ENCODE measurements around the gene FUZ.

GRCh38 chr19:49799271-49799797, 13.8 kb downstream of the FUZ start:
- TF ChIP-seq, protein P1, sequence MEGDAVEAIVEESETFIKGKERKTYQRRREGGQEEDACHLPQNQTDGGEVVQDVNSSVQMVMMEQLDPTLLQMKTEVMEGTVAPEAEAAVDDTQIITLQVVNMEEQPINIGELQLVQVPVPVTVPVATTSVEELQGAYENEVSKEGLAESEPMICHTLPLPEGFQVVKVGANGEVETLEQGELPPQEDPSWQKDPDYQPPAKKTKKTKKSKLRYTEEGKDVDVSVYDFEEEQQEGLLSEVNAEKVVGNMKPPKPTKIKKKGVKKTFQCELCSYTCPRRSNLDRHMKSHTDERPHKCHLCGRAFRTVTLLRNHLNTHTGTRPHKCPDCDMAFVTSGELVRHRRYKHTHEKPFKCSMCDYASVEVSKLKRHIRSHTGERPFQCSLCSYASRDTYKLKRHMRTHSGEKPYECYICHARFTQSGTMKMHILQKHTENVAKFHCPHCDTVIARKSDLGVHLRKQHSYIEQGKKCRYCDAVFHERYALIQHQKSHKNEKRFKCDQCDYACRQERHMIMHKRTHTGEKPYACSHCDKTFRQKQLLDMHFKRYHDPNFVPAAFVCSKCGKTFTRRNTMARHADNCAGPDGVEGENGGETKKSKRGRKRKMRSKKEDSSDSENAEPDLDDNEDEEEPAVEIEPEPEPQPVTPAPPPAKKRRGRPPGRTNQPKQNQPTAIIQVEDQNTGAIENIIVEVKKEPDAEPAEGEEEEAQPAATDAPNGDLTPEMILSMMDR (IDR thresholded peaks at IDR 0.05): no peak
- no peak for TF ChIP-seq POLR2A (IDR thresholded peaks at IDR 0.05)
